ENCODE results near the gene KRT7.
"Not testable (repeated sequence)": the region's sequence is repeated elsewhere in the genome, so short reads cannot be mapped to it uniquely, and the experiment has no call there.

The KRT7 gene

DNA sequence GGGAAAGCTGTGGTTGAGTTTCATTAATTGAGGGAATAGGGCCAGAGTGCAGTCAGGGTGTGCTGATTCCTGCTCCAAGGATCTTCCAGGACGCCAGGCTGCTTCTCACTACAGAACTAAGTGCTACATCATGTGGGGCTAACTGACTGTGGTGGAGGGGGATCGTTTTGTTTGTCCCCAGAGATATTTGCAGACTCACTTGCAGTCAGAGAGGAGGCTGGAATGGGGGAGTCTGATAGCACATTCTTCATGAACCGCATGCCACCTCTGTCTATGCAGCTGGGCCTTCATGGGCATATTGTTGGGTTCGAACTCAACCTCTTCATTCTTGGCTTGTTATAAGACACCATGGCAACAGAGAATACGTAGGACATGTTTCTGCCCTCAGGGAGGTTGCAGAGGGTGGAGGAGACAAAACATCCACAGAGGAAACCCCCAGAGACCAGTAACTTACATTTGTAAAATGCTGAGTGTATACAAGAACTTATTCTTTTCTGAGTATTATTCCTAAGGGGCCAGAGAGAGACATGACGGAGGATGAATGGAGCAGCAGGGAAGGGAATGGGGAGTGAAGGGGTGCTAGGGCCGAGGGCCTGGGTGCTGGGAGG, 13.0 kb downstream of the KRT7 start:
- no peak for DNase-seq

DNA sequence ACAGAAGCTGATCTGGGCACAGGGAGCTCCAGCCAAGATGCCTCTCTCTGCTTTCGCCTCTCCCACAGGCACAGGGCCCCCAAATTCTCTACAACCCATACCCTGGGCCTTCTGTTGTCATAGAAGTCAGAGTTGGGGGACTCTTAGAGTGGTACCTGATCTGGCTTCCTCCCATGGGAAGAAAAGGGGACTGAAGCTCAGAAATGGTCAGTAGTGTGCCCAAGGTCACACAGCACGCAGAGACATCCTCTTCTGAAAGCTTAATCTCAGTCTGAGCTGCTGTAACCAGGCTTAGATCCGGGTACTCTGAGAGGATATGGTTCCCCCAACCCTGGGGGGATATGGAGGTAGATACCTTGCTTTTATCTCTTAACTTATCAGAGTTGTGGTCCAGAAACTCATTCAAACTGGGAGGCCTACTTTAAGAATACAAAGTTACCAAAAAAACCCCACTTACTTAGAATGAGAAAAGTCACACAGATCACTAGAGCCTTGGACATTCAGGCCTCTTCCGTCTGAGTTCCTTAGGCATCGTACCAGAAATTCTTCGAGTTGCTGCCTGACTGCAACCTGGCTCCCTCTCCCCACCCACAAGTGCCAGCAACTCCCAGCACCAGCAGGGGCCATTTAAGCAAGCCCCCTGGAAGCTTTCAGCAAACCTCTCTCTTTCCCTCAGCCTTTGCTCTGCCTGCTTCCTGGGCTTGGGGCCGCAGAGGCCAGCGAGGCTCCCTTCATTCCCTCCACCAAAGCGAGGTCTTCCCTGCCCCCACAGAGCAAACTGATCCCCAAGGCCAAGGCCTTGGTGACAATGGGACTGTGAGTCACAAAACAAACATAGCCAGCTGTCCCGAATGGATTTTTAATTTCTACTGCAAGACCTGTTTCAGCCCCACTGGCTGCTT, 13.9 kb downstream of the KRT7 start:
- DNase-seq = no peak

DNA sequence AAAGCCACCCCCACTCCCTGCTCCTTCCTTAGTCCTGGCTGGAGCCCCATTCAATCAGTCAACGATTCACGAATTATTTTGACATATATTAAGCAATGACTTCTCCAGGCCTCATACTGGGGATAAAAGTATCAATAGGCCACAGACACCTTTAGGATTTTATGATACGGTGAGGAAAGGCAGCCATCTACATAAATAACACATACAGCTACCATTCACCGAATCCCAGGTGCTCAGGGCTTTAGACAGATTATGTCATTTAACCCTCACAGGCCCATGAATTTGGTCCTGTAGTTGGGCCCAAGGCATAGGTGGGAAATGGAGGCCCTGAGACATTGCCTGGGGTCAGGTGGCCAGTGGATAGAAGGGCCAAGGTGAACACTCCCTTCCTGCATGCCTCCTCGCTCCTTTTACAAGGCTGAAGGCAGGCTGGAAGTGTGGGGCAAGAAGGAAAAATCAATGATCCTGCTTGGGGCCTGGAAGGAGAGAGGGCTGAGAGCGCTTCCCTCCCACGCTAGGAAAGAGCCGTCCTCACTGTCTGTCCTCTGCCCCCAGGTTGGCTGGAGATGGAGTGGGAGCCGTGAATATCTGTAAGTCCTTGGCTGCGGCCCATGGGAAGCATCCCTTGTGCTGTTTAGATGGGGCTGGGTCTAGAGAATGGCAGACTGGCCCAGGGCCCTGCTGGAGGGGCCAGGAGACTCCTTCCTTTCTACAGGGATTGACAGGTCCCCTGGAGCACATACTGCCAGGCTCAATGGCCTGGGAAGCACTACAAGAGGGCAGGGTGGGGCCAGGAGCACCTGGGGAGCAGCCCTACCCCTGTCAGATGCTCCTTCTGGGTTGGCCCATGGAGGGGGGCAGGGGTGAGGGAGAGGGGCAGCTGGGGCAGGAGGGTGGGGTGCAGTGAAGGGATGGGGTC, 14.8 kb downstream of the KRT7 start:
- DNase-seq = no peak

DNA sequence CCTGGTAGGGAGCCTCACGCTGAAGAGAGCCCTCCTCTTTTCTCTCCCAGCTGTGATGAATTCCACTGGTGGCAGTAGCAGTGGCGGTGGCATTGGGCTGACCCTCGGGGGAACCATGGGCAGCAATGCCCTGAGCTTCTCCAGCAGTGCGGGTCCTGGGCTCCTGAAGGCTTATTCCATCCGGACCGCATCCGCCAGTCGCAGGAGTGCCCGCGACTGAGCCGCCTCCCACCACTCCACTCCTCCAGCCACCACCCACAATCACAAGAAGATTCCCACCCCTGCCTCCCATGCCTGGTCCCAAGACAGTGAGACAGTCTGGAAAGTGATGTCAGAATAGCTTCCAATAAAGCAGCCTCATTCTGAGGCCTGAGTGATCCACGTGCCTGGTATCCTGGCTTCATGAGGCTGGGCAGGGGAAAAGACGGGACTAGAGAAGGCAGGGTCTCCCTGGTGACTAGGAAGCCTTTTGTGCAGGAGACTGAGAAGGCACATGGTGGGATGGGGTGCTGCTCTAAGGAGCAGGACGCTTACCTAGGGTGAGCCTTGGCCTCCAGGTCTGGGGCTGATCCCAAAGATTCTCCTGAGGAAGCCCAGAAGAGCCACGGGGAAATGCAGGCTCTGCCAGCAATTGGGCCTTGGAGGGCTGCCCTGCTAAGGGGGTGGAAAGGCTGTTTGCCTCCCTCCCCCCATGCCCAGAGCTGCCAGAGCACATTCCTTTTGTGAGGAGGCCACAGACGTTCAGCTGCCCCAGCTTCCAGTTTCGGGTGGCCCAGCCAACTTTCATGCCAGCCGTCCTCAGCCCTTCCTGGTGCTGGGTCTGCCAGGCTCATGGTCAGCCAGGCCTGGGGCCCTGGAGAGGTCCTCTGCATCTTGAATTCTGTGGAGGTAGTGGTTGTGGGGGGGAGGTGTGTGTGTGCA, 15.8 kb downstream of the KRT7 start:
- no peak for DNase-seq

DNA sequence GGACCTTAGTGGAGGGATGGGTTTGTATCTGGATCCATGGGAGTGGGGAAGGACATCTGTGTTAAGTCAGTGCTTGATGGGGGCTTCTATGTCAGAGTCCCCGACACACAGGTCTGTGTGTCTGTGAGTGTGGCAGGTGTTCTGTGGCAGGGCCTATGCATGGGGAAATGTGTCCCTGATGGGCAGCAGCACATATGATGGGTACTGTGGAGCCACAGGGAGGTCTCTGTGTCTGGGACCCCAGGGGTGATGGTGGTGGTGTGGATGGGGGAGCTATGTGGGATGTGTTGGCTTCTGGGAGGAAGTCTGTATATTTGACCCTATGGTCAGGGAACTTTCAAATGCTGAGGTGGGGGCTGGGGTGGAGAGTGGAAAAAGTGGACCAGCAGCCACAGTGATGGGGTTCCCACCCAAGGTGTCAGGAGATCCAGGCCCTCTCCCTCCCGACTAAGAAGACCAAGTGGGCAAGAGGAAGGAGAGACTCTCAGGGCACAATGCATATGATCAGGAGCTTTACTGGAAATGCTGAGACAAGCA, 16.5 kb downstream of the KRT7 start:
- no peak for DNase-seq

DNA sequence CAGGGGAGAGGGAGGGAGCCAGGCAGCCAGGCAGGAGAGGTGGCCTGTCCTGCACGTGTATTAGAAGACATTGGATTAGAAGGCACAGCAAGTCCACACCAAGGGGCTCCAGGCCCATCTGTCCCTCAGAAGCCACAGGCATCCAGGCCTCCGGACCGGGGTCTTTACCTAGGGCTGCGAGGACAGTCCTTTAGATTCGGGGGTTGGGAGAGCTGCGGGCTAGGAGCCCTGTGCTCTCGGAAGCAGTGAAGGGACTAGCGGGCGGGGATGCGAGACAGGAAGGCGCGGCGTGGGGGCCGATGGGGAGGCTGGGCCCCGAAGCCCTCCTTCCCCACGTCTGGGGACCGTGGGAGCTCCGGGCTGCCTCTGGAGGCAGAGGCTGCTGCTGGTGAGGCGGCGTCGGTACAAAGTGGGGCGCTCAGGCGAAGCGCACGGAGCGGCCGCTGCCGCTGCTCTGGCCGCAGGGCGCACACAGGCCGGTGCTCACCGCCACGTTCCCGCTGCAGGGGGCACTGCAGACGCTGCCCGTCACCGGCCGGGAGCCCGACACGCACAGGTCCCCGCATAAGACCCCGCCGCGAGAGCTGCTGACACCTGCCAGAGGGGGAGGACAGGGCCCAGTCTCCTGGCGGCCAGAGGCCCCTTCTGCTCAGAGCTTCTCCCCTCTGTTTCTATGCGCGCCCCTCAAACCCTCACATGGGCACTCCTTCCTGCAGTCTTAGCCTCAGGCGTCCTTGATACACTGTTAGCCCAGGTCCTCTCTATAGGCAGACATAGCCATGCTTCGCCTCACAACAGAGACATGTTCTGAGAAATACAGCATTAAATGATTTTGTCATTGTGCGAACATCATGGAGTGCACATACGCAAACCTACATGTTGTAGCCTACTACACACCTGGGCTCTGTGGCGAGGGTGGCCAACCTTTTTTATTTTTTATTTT, 17.3 kb downstream of the KRT7 start:
- no peak for DNase-seq

DNA sequence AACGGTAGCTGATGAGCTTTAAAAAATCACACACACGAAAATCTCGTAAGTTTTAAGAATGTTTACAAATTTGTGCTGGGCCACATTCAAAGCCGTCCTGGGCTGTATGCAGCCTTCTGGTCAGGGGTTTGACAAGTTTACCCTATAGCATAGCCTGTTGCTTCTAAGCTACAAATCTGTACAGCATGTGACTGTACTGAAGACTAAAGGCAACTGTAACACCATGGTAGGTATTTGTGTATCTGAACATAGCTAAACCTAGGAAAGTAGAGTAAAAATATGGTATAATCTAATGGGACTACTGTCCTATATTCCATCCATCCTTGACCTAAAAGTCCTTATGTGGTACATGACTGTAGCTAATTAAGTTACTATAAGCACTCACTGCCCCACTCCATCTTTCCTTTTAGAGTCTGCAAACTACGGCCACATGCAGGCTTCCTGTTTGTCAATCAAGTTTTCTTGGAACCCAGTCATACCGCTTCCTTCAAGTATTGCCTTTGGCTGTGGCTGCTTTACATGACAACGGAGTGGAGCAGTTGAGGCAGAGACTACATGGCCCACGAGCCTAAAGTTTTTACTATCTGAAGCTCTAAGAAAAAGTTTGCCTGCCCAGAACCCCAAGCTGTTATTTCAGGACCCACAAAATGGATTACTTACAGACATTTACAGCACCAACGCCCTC, 18.5 kb downstream of the KRT7 start:
- no peak for DNase-seq

DNA sequence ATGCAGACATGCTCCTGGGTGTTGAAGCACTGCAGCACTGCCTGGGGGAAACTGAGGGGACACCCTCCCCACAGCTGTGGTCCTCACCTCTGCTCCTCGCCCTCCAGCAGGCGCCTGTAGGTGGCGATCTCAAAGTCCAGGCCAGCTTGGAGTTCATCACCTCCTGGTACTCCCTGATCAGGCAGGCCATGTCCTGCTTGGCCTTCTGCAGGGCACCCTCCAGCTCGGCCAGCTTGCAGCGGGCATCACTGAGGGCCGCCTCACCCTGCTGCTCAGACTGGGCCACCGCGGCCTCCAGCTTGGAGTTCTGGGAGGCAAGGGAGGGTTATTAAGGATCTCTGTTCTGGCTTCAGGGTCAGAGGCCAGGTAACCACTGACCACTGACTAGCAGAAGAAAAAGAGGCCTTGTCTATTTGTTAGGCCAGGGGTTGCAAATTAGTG, 19.2 kb downstream of the KRT7 start:
- DNase-seq = not testable (repeated sequence)

DNA sequence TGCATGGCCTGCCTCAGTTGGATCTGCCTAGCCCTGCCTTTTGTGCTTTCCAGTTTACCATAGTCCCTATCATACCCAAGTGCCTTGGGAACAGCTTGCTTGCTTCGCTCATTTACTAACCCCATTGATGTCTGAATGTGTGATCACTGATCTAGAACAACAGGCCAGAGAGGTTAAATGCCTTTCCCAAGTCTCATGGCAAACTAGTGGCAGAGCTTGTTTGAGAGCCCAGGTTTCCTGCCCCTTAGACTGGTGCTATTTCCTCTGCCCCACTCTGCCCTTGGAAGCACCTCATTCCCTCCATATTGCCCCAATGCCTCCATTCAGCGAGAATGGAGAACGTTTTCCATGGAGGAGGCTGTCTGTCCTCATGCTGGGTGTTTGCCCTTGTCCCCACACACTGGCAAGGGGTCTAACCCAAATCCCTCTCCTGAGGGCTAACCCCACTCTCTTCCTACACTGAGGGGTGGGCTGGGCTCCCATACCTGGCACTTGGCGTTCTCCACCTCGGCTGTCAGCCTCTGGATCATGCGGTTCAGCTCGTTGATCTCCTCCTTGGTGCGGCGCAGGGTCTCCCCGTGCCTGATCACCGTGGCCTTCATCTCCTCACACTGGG, 19.8 kb downstream of the KRT7 start:
- no peak for DNase-seq

DNA sequence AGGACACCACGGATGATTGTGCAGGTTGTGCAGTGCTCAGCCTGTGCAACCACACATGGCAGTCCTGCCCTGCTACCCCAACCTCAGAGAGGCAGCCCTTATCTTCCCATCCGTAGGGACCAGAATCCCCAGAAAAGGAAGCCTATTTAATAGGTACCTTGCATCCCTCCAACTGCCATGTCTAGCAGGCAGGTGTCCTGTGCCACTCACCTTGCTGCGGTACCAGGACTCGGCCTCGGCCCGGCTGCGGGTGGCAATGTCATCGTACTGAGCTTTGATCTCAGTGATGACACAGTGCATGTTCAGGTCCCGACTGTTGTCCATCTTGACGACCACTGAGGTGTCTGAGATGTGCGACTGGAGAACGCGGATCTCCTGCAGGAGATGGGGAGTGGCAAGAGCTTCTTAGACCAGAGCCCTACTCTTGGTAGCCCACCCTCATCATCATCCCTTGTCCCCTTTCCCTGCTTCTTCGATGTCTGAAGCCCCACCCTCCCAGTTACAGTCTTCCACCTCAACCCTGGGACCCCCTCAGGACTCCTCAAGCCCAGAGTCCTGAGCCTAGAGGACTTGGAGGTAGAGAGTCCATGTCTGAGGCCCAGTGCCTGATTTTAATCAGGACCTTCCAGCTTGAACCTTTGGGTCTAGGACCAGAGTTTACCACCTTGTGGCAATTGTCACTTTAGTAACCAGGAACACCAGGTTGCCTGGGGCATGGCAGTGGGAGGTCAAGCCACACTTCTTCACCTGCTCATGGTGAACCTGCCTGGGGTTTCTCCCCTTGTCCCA, 20.5 kb downstream of the KRT7 start:
- no peak for DNase-seq

DNA sequence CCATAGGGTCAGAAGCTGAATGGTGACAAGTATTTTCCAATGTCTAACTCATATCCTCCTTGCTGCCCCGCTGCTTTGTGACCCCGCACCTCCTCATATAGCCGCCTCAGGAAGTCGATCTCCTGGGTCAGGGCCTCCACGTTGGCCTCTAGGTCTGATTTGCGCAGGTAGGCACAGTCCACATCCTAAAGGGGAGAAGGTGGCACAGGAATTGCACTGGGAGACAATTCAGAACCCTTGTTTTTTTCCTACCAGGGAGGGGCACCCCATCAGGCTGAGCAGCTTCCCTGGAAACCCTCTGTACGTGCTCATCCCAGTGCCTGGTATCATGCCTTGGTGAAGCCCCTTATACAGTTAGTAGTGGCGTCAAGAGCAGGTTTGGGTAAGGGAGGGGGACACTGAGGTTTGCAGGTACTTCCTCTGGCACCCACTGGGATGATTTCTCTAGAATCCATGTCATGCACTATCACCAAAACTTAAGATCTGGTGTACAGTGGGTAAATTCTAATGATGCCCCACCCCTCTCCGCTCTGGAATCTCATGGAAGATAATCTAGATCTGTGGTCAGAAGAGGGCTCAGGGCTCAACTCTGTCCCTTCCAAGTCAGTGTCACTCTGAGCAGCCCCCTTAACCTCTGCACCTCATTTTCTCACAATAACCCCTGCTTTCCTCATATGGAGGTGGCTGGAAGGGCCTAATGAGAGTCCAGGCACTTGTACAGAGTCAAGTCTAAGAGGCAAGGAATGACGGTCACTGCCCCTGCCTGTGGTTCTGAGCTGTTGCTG, 21.3 kb downstream of the KRT7 start:
- DNase-seq = no peak

DNA sequence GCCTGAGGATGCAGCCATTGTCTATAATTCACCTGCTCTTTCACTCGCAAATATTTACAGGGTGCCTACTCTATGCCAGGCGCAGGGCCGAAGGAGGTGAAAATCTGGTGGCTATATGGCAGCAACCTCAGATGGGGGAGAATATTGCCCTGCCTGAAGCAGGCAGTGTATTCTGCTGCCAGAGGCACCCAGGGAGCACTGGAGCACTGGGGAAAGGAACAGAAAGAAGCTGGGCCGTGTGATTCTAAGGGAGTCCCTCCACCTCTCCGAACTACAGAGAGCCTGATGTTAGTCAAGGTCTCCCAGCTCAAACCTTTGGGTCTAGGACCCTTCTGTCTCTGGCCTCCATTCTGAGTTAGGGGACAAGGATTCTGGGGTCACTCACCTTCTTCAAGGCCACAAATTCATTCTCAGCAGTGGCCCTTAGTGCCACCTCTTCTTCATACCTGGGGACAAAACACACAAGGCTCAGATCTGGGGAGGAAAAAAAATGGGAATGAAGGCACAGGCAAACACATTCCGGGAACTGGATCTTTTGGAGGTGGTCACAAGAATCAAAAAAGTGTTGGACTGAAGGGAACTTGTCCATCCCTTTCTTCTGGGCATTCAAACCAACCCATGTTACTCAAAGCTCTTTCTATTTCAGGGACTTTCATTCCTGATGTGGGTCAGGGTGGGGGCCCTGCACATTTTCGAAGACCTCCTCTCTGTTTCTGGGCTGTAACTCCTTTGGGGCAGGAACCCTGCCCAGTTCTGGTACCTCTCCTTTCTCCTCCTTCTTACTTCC, 22.1 kb downstream of the KRT7 start:
- no peak for DNase-seq

DNA sequence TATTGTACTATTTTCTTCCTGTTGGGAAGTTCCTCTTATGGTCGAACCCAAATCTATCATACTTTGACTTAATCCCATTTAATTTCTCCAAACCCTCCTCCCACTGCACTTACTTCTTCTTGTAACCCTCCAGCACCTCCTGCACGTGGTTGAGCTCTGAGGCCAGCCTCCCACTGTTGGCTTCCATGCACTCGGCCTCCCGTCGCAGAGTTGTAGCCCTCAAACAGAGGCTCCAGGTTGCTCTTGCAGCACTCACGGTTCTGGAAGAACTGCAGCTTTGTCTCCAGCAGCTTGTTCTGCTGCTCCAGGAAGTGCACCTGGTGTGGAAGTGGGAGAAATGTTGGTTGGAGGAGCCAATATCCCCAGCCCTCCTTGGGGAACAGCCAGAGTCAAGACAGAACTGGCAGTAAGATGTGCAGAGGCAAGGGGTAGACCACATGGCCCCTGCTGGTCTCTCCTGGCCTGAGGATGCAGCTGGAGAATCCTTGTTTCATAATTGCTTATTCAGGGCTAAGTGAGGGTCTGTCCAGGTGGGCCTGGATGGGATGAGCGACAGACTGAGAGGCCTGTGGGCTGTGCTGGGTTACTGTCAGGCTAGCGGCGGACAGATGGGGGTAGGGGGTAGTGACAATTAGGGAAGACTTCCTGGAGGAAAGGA, 23.0 kb downstream of the KRT7 start:
- DNase-seq = no peak

DNA sequence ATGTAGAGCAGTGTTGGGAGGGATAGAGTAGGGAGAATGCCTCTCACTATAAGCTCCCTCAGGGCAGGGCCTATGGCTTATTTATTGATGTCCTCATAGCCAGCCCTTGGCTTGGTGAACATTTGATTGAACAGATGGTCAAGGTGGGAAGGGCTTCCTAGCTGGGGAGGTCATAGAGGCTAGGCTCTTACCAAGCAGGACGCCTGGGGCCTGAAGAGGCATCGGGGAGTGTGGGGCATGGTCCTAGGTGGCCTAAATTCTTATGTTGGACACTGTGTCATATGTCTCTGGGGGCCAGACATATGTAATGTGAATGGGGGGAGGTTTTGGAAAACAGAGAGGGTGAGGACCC, 23.5 kb downstream of the KRT7 start:
- DNase-seq = no peak

DNA sequence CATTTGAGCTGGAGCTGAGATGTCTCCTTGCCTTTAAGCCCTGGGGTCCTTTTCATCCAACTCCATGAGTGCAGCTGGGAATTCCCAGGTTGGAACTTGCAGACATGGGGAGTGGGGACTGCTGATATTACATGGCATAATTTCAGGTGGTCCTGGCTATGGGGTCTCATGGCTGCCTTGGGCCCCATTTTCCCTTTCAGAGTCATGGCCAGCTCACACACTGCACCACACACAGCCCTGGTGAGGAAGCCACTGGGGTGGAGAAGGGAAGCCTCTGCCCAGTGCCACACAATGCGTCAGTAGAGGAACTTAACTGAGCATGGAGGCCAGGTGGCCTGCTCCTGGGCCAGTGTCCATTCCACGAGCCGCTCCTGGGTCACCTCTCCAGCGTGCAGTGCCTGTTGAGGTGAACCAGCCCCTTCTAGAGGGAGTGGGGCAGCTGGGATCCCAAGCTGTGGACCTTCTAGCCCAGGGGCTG, 24.1 kb downstream of the KRT7 start:
- no peak for DNase-seq

DNA sequence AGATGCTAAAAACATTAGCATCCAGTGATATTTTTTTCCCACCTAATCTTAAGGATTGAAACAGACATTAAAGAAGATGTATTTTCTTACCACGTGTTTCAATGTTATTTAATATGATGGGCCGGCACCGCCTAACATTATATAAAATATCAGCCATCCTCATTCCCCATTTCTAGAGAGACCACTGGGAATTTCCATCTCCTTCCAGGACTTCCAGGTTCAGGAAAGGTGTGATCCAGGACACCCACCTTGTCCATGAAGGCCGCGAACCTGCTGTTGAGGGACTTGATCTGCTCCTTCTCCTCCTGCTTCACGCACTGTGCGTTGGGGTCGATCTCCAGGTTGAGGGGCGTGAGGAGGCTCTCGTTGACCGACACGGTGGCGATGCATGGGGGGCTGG, 24.9 kb downstream of the KRT7 start:
- DNase-seq = not testable (repeated sequence)
